COLO668 (cell line): ENCODE measurements around the gene BDNF.

Experiments used
- DNase-seq: peaks from one replicate; lab custom pipeline; 2025; ENCODE audit not compliant: unreplicated experiment; lab: John Stamatoyannopoulos, UW

Gene BDNF

GRCh38 chr11:27626938-27627586, 73.2 kb downstream of the BDNF start:
- DNase-seq: no peak

GRCh38 chr11:27626269-27626937, 73.9 kb downstream of the BDNF start:
- DNase-seq: no peak

DNA sequence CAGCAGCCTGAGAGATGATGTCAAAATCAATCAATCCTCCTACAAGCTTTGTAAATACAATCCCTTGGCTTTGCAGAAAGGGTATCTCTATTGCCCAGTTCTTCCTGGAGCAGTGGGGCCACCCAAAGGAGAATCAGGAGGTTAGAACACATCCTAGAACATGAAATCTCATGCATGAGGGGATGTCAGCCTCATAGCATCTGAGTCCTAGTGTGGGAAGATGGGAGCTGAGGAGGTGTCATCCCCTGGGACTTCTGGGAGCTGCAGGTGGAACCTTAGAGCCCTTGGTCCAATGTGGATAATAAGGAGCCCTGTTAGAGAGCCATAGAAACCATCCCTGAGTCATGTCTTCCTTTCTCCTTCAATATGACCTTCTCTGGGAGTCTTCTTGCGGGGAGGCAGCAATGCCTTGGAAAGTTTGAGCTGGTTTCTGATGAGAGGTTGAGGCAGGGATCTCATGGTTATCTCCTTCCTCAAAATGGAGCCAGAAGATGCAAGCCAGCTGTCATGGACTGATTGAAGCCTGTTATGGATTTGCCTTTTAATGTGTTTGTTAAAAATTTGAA, 74.8 kb downstream of the BDNF start:
- DNase-seq: no peak

GRCh38 chr11:27623945-27624523, 76.2 kb downstream of the BDNF start:
- no peak for DNase-seq

- DNase-seq: no peak
These were observed 77.5 kb downstream of the BDNF start for GRCh38 chr11:27622541-27623300.

- no peak for DNase-seq
These were observed 78.7 kb downstream of the BDNF start for GRCh38 chr11:27621405-27622161.

DNA sequence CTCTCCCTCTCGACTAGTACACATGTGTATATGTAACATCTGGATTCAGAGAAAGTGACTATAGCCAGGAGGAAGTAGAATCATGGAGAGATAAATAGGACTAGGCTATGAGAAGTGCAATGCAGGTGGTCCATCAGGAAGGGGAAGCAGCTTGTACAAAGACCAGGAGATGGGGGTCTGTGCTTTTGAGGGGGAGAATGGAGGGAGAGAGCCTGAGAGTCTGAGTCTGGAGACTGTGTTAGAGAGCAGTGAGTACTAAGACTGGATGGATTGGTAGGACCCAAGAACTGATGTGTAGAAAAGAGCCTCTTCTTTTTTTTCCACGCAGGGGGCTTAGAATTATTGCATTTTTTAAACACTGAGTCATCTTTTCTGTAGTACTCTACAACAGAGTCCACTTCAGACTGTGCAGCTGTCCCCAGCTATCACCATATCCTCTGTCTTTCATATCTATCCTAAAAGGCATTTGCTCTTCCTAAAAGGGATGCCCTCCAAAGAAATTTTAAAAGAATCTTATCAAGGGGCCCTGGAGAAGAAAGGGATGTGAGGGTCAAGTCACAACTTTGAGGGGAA, 80.4 kb downstream of the BDNF start:
- DNase-seq: no peak

DNA sequence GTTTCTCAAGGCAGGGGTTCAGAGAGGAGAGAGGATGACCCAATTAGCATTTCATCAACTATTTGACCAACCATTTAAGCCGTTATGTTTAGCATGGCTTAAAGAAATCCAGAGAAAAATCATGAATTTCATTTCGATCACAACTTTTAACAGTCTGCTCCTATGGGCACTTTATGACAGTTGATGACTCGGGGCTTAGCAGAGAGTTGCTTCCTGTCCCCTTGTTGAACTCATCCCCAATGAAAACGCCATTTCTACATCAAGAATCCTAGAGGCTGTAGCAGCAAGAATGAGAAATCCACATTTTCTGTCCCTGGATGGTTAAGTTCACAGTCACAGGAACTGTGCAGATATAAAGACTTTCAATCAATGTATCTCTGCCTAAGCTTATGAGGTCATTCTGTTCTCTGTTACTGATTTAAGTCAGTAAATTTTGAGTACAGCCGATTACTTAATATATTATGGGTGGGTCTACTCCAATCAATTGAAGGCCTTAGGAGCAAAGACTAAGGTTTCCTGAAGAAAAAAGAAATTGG, 81.1 kb downstream of the BDNF start:
- no peak for DNase-seq

DNA sequence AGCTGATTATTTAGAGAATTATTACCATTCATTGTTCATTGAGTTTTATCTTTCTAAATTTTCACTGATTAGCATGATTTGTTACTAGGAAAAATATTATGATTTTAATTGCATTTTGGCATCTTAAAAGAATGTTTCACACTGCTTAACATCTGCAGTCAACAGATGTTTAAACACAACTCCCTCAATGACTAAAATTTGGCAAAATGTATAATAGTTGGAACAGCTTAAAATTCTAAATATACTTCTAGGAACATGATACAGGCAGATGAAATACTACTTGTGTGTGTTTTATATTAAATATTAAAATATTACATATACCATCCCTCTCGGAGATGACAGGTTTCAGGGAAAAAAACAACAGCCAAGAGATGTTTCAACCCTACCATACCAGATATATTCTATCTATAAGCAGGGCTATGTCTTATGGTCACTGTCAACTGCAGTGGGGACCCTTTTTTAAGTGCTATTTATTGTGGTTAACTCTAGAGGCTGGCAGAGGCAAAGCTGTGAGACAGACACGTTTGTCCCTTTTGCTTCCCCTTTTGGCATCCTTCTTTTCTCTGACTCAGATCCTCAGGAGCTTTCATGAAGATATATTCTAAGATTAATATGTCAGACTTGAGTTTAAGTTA, 81.9 kb downstream of the BDNF start:
- no peak for DNase-seq

GRCh38 chr11:27616711-27617110, 83.5 kb downstream of the BDNF start:
- no peak for DNase-seq

- no peak for DNase-seq
These were observed 84.4 kb downstream of the BDNF start for GRCh38 chr11:27615833-27616232.

- DNase-seq: no peak
These were observed 86.2 kb downstream of the BDNF start for GRCh38 chr11:27614092-27614491.

DNA sequence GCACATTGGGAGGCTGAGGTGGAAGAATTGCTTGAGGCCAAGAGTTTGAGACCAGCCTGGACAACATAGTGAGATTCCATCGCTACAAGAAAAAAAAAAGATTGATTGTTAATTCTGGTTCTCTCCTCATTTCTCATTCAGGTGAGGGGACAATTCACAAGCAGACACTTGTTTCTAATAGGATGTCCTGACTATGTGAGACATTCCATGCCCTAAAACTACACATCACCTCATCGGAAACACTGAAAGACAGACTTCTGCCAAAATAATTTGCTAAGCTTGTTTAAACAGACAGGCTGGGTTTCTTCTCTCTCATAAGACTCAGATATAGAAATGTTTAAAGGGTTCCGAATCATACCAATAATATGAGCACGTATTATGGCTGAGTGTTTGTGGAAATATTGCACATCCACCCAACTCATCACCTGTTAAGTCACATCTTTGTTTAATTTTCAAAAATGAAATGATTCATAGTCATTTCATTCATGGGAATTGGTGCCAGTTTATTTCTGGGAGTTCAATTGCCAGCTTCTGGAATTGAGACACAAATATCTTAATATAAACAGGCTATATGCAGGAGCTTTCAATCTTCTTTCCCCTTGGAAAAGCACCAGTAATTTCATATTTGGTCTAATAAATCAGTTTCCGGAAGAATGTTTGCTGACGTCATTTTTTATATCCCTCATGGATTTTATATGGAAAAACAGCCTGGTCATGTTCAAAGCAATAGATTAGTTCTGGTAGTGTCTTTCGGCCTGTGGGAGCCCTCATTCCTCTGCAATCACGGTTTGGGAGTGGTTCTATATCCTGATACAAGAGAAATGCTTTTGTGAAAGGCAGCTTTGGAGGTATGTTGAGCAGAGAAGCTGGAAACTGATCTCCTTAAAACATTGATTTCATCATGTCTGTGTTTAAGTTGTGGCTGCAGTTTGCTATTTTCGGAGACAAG, 87.0 kb downstream of the BDNF start:
- DNase-seq: no peak

DNA sequence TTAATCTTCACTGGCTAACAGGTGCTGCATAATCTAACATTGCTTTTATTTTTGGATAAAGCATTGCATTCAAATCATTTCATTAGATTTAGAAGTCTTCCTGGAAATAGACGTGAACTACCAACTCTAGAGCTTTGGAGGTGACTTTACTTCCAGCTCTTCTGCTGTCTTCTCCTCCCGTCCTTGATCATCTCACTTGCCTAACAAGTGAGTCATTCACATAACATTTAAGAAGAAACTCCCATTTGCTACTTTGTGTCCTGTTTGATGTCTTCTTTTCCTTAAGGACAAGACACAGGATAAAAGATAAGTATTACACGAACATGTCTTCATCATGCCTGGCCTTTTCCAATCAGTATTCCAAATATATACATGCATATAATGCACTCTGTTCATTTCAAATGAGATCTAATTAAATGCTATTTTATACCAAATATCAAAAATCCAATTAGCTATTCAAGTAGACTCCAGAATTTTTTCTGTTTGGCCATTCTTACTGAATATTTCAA, 88.3 kb downstream of the BDNF start:
- no peak for DNase-seq

- DNase-seq: no peak
These were observed 88.9 kb downstream of the BDNF start for GRCh38 chr11:27611390-27611789.

DNA sequence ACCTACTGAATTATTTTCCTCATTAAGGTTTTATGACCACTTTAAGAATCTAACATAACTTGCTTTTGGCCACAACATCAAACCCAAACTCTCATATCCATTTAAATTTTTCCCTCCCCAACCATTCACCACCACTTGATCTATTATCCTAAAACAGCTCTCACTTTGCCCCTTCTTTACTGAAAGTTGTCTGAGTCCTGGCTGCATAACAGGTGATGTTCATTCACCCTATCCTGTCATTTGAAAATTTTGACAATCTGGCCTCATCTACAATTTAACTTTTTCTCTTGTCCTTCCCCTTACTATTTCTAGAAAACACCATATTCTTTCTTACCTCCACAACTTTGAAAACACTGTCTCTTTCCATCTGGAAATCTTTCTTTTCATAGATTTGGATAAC, 89.3 kb downstream of the BDNF start:
- no peak for DNase-seq

GRCh38 chr11:27610280-27610679, 90.0 kb downstream of the BDNF start:
- no peak for DNase-seq

- no peak for DNase-seq
These were observed 91.3 kb downstream of the BDNF start for GRCh38 chr11:27608951-27609350.
